GM21825 (cell line): ENCODE results near the gene PRKN.

Source experiments
- ATAC-seq: cut with Tn5 transposase; IDR thresholded peaks from one replicate; pipeline ENCODE4 v1.9.1; 2021; ENCODE audit warnings: mild to moderate bottlenecking, moderate library complexity; ENCODE audit not compliant: unreplicated experiment

The PRKN gene

DNA sequence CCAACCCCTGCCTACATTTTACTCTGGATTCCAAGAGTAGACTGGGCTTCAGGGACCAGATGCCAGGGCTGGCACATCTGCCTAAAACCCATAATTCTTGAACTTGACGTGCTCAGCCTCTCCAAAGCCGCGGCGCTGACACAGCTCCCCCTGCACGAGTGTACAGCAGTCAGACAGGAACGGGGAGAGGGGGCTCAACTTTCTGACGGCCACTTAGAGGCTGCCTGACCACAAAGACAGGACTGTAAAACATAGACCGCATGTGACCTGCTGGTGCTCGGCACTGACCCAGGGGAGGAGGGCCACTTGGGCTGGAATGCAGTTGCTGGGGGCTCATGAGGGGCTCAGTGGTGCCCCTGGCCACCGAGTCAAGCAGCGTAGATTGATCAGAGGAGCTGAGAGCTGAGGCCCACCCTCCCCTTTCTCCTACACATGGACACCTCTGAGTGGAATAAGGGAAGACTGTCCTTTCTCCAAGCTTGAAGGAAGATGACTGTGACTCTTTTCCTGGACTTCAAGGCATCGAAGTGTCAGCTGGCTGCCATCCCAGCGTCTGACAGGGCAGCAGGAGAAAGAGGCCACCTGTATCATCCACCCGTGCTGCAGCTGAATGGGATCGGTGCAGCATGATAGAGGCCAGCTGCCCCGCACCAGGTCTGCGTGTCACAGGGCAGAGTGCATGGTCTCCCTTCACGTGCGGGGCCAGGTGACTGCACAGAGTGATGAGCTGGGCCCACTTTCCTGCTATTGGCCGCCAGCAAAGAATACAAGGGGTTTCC, 1282.4 kb downstream of the PRKN start:
- ATAC-seq: no peak

DNA sequence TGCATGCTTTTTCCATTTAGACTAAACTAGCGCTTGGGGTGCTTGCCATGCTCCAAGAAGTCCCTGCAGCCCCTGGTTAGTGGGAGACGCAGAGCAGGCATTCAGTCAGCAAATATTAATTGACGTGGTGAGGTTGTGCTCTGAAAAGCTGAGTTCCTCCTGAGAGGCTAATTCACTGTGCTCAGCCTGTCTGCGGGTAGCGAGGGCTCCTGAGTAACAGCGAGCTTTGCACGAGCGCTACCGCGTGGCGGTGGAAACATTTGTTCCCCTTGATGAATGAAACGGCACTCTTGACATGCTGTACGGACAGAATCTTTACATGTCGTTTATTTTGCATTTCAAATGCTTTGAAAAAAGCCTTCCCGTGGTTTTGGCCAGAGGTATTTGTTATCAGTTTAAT, 1283.1 kb downstream of the PRKN start:
- ATAC-seq: no peak

DNA sequence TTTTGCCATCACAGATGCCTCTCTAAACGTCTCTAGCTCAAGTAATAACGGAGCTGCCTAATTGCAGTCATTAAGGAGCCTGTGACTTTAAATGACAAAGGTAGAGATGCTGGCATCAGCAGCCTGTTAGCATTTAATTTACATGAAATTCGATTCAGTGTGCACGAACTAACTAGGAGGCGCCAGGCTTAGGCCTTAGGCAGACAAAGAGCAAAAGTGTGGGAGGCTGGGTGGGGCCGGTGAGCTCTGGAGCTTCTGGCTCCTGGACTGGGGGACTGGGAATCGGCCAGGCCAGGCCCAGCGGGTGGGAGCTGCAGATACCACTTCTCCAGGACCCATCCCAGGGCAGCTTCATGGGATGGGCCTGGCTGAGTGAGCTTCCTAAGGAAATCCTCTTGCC, 1283.7 kb downstream of the PRKN start:
- ATAC-seq: no peak

DNA sequence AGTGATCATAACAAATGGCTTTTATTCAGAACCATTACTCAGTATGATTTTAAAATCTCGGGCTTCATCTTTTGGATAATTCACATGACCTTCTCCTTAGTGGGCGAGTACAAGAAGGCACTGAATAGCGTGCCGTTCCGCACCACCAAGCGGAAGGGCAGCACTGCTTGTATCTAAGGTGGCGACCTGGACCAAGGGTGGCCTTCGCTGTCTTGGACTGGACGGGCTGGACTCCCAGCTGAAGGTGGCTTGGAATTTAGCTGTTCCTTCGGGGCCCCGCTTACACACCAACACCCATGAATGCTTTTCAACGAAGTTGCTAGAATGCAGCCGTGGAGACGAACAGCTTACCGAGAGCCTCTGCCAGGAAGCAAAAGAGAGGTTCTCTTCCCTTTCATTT, 1285.1 kb downstream of the PRKN start:
- ATAC-seq: no peak

DNA sequence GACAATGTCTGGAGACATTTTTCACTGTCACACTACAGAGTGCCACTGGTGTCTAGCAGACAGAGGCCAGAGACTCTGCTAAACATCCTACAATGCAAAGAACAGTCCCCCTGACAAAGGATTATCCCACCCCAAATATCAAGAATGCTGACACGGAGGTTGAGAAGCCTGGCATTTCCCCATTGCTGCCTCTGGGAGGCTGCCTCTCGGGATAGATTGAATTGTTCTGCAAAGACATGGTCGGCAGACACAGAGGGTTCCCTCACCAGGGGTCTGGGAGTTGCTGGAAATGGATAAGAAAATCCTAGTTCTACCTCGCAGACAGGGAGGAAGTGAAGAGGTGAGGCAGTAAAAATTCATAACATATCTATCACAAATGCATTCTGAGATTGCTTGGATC, 1287.3 kb downstream of the PRKN start:
- ATAC-seq: no peak

DNA sequence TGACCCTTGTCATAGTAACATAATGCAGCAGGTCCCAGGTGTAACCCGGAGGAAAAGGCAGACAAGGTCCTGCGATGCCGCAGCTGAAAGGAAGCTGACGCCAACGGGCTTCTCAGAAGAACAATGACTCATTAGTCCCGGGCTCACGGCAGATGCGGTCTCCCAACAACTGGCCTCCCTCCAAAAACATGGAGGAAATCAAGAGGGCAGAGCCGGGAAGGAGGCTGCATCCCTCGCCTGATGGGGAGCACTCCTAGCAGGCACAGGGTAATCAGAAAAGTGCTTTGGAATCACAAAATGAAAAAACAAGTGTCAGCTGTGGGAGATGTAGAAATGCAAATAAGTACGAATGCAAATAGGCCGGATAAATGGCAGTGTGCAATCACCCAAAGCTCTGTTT, 1288.5 kb downstream of the PRKN start:
- ATAC-seq: no peak

DNA sequence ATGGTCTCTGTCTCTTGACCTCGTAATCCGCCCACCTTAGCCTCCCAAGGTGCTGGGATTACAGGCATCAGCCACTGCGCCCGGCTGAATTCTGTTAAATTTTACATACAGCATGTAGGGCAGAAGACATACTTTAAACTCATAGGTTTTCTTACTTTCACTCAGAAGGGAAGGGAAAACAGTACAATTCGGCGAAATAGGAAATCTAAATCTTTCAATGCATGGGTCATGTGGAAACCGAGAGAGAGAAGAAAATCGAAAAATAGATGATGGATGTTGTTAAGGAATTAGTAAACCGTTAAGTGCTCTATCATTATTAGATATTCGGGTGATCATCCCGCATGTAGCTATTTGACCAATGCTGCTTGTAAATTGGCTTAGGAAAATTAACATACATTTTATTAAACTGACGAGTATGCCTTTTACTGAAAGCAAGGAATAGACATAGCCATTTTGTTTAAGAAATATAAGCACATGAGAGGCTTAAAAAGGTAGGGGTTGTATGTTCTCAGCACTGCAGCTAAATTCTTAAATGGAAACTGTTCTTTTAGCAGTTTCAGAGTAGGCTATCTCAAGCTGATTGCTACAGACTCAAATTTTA, 1289.0 kb downstream of the PRKN start:
- no peak for ATAC-seq

DNA sequence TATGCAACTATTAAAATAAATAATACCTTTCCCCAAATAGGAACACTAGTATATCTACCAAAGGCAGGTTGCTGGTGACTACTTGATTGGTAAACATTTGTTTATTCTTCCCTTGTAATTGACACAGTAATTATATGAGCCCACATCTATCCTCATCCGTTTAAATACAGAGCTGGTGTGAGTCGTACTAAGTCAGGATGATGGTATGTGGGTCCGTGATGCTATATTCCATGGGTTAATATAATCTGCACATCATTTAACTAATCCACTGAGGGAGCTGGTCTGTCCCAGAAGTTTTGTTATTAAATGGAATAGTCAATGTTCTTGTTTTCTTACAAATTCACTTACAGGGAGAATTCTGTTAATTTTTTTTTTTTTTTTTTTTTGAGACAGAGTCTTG, 1289.7 kb downstream of the PRKN start:
- ATAC-seq: no peak

DNA sequence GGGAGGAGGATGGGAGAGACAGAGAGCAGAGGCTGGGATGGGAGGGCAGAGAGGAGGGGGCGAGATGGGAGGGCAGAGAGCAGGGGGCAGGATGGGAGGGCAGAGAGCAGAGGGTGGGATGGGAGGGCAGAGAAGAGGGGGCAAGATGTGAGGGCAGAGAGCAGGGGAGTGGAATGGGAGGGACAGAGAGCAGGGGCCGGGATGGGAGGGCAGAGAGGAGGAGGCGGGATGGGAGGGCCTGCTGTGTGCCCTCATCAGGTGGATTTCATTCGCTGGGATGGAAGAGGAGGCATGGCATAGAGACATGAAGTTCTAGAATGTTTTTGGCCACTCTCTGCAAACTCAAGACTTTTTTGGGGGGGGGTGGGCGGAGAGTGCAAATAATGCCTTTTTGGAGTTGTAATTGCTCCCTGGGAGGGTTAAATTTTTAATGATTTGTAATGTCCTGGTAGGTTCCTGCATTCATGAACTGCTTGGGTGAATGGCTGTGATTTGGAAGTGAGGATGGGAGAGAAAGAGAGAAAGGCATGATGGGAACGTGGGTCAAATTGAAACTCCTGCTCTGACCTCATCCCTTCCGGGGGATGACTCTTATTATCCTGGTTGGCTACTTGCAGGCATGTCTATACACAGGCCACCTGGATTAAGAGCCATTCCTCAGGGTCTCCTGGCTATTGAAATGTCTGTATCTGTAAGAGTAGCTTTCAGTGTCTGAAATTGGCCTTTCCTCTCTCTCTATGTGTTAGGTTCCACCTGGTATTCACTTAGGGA, 1291.3 kb downstream of the PRKN start:
- ATAC-seq: no peak

DNA sequence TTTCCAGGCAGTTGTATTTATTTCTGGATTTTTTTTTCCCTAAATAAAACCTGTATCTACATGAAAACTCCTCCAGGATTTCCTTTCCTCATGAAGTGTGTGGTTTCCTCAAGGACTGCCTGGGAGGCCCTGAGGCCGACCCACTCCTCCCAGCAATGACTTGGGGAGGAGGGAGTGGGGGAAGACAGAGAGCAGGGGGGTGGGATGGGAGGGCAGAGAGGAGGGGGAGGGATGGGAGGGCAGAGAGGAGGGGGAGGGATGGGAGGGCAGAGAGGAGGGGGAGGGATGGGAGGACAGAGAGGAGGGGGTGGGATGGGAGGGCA, 1291.9 kb downstream of the PRKN start:
- ATAC-seq: no peak

DNA sequence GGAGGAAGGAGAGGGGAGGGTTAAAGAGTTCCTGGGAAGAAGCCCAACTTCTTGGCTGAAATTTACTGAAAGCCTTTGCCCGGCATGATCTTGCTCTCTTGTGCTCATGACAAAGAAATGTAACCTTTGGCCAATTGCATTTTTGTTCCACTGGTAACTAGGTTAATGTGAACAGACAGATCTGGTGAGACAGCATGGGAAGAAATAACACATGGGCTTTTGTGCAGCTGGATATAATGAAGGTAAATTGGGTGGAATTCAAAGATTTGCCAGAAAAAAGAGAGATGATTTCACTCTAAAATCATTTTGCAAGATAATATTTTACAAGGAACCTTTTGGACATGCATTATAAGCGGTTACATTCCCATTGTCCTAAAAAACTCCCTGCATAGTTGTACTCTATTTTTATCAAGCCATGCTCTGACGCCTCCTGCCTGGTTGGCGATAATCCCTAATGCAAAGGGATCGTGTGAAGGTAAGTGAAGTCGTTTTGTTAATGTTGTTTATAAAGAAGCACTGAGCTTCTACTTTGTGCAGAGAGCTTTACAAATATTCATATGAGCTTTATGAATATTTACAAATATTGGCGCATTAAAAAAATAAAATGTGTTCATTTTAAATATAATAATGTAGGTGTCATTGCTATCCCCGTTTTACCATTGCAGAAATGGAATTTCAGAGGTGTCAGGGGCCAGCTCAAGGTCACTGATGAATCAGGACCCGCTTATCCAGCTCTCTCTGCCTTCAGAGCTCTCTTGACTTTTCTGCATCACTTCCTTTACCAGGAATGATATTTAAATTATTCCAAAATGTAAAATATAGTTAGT, 1292.4 kb downstream of the PRKN start:
- no peak for ATAC-seq

DNA sequence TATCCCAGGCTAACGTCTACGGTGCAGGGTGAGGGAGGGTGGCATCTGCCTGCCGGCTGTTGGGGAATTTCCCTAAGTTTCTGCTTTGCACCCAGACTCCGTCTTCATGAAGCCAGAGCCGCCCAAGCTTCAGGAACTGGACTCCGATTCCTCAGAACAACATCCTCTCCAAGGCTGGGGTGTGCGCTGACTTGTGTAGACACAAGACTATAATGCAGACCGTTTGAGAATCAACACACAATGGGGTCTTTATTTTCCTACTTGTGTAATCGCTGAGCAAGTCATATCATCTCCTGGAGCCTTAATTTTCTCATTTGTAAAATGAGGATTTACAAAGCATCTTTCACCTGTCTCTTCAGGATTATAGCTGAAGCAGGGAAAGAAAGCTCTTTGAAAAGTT, 1293.2 kb downstream of the PRKN start:
- no peak for ATAC-seq

DNA sequence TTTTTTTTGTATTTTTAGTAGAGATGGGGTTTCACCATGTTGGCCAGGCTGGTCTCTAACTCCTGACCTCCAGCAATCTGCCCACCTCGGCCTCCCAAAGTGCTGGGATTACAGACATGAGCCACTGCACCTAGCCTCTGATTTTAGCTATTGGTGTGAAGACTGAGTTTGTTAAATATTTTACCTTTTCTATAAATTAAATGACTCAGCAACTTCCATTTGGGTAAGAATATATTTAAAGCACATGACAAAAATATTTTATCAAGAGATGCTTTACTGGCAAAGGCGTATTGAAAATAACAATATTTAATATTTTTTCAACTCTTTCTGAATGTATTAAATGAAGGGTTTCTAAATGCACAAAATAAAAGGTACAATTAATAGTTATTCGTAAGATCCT, 1295.0 kb downstream of the PRKN start:
- no peak for ATAC-seq

DNA sequence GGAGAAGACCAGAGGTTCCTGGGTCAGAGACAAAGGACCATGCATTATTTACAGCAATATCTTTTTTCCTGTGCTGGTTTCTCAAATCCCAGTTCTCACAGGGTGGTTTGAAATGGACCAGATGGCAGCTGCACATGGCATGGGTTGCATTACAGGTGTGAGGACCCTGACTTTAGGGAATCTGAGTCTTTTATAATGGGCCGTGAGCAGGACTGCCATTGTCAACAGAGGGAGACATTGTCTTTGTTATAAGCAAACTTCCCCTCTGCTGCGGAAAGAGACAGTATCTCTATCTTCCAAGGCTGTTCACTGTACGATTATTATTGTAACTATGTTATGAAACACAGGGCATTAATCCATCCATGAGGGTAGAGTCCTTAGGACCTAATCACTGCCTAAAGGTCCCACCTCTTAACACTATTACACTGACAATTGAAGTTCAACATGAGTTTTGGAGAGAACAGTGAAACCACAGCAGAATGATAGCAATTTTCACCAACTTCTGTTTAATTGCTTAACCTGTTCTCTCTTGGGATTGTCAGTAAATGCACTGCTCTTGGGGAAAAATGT, 1297.6 kb downstream of the PRKN start:
- no peak for ATAC-seq

DNA sequence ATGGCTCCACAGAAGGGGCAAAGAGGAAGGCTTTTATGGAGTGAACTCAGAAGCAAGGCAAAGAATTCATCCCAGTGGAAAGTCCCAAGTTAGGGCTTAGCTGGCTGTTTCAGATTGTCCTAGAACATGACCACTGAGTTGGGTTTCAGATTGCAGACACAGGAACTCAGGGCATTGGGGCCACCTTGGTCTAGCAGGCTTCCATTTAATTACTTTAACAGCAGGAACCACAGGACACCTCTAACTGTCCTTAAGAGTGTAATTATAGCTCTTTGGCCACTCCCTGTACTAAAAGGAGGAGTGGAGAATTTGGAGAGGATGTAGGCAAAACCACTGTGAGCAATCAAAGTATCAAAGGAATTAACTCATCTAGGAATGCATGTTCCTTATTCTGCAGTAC, 1303.1 kb downstream of the PRKN start:
- no peak for ATAC-seq

DNA sequence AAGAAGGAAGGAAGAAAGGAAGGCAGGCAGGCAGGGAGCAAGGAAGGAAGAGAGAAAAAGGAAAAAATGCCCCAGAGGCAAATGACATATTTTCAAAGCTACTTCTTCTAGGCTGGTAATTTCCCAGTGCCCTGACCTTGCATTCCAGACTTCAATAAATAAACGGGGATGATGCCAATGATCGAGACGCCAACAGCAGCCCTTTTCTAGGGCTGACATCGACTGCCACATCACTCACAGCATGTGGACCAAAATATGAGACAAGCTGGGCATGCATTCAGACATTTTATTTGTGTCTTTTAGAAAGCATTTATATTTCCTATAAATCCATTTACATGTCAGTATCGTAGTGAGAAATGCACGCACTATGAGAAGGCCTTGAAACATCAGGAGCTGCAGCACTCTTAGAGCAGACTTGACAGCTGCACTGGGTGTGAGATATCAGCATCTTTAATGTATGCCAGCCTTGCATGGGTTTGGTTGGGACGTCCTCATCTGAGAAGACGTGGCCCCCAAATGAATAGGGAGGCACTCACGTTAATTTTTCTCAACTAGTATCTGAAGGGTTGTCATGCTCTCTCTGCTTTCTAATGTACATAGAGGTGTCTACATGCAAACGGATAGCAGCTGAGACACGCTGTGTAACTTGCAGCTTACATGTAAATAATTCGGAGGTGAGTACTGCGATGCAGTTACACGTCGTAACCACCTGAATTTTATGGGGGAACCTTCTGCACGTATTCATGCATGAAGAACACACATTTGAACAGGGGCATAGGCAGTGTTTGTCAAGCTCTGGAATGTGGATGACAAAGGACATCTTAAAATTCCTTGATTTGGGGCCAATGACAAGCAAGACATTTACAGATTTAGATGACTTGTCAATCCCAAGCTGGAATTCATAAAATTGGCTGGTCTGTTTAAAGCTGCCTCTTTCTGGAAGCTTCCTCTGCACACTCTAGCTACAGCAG, 1304.6 kb downstream of the PRKN start:
- ATAC-seq: no peak

DNA sequence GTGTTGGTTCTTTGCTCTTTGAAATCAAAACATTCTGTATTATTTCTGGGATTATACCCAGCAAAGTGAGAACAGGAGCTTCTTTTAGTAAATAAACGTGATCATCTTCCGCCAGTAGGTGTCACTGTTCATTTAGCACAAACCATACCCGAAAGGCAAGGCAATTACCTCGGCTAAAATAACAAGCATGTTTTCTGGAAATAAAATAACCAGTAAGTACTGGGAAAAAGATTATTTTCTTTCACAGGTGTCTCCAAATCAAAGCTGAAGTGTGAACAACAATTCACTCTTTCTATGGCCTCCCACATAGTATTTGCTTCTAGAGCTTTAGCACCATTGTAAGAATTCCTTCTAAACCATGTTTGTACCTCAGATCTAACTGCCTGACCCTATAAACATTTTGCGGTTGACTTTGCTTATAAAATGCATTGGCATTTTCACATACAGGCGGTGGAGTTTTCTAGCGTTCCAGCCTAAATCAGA, 1309.1 kb downstream of the PRKN start:
- ATAC-seq: no peak

DNA sequence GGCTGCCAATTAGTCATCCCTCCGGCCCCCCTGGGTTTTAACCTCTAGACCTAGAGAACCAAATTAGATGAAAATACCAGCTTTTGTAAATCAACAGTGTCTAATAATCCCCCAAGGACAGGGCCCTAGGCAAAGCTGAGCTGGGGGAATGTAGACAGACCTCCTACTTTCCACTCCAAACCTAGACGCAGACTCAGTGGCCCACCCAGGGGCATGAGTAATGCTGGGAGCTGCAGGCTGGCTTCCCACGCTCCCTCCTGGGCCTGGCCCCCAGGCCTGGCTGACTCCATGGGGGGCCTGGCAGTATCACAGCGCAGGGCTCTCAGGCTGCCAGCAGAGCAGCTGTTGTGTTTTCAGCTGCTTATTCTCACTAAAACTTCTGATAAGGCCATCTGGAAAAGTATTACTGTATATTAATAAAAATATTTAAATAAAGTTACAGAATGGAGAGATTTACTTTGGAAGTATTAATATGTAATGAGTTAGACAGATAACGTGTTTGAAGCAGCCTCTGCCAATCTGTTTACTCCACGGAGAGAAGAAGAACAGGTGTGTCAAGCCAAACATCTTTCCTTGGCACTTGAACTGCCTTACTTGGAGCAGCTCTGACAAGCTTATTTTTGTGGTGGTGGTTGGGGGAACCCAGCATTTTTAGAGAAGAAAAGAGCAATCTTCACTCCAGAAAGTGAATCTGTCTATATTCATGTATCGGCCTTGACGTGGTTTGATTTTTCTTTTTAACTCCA, 1309.7 kb downstream of the PRKN start:
- no peak for ATAC-seq

DNA sequence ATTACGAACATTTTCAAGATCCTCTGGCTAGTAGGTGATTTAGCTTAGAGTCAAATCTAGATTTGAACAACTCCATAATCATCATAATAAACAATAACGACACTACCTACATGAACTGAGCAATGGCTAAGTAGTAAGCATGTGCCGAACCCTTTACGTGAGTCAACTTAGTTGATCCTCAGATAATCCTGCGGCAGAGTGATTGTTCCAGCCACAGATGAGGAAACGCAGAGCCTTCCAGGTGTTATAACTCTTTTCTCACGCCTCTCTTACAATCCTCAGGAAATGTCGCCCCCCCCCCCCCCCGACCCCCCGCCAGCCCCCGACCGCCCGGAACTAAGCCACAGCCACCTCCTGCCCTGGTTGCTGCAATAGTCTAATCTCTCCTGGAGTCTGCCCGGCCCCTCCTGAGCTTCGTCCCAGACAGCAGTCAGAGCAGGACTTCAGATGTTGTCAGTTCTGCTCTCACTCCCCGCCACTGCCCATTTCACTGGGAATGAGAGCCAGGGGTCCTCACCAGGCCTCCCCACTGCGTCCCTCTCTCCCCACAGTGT, 1312.2 kb downstream of the PRKN start:
- ATAC-seq: no peak
